Ectodermal cell (in vitro differentiated cells): ENCODE results near the gene NINJ2.

Experiments
- H3K27ac ChIP-seq: 2 replicates; pipeline ENCODE4 v1.7.0; 2013; ENCODE audit warnings: mild to moderate bottlenecking, low read depth, low read length; ENCODE audit not compliant: insufficient read depth, poor library complexity, severe bottlenecking
- H3K27me3 ChIP-seq: 2 replicates; pipeline ENCODE4 v1.7.0; 2013; ENCODE audit warnings: mild to moderate bottlenecking, low read length; ENCODE audit not compliant: insufficient read depth, control insufficient read depth, poor library complexity, severe bottlenecking
- H3K36me3 ChIP-seq: one replicate; pipeline ENCODE4 v1.7.0; 2013; ENCODE audit warnings: low read length; ENCODE audit not compliant: control insufficient read depth, insufficient read depth
- H3K4me1 ChIP-seq: one replicate; pipeline ENCODE4 v1.7.0; 2013; ENCODE audit warnings: low read length; ENCODE audit not compliant: control insufficient read depth, insufficient read depth
- H3K4me3 ChIP-seq: 2 replicates; pipeline ENCODE4 v1.7.0; 2013; ENCODE audit warnings: low read depth, low read length, control low read depth; ENCODE audit not compliant: insufficient read depth
- H3K9me3 ChIP-seq: 2 replicates; pipeline ENCODE4 v1.7.0; 2013; ENCODE audit warnings: mild to moderate bottlenecking, low read length, moderate library complexity; ENCODE audit not compliant: control insufficient read depth
- WGBS, 2 experiments: methylation state at CpG; one replicate each; pipeline ENCODE4 v1.1.7; 2013; ENCODE audit warnings: missing lambda C conversion rate in 2 of 2; 5-methylcytosine and 5-hydroxymethylcytosine counted together

NINJ2 gene

DNA sequence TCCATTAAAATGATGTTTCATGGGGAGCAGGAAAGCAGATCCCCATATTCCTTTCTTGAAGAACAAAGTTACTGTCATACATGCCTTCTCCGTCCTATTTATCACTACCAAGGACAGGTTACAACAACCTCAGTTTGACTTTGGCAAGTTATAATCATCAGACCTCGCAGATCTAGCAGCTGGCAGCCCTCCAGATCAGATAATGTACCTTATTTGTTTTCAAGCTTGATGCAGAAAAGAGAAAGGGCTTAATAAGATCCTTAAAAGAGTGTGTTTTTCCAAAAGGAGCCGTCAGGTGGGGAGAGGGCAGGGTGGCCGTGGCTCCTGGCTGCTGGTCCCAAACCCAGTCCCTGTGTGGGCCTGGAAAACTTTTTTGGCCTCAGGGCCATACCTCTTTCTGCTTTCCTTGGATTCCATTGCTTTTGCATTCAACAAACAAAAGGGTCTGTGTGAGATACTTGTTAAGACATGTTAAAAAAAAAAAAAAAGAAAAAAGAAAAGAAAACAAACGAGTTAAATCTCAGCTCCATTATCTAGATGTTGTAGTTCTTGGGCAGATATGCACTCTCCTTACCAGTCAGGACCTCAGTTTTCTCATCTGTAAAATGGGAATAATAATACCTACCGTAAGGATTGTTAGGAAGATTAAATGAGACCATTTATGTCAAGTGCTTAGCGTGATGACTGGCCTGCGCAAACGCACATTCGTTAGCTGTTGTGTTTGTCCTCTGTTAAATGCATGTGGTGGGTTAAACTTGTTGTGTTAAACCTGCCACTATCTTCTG lies 138.9 kb downstream of the NINJ2 start:
- Histone ChIP-seq H3K27ac (no peak overlapping the region), H3K4me3 (no peak overlapping the region), H3K9me3 (no peaks in the 10 kb centered on the region), H3K4me1 (peaks cover 3% of the 10 kb centered on the region), H3K36me3 (no peaks in the 10 kb centered on the region), H3K27me3 (no peaks in the 10 kb centered on the region)
- 90 to 94% methylated on average over 9 to 10 of the region's 10 CpGs for WGBS, 2 experiments

DNA sequence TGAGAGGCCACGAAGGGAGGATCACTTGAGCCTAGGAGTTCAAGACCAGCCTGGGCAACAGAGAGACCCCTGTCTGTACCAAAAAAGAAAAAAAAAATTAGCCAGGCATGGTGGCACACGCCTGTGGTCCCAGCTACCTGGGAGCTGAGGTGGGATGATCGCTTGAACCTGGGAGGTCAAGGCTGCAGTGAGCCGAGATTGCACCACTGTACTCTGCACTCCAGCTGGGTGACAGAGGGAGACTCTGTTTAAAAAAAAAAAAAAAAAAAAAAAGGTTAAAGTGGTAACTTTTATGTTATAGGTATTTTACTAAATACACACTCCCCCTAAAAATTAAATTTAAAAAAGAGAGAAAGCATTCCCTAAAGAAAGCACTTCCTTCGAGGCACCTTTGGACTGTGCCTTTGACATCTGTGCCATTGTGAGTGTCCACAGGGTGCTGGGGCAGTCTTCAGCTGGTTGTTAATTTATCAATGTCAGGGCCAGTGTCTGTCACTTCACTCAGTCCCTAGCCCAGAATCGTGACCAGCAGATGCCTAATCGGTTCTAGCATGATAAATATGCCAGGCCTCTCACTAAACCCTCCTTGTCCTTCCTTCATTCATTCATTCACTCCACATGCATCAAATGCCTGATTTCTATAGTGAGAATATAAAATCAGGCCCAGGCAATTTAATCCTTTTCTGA lies 140.4 kb downstream of the NINJ2 start:
- Histone ChIP-seq H3K27ac (no peak overlapping the region), H3K36me3 (no peaks in the 10 kb centered on the region), H3K4me3 (no peak overlapping the region), H3K27me3 (no peaks in the 10 kb centered on the region), H3K9me3 (no peaks in the 10 kb centered on the region), H3K4me1 (peaks cover 3% of the 10 kb centered on the region)
- WGBS, 2 experiments: 71 to 75% methylated on average over 7 of the region's 7 CpGs

GRCh38 chr12:520119-520518 lies 143.1 kb downstream of the NINJ2 start:
- no peaks in the 10 kb centered on the region for H3K9me3 ChIP-seq
- H3K36me3 ChIP-seq: no peaks in the 10 kb centered on the region
- no peaks in the 10 kb centered on the region for H3K27me3 ChIP-seq
- peaks cover 3% of the 10 kb centered on the region for H3K4me1 ChIP-seq
- no peak overlapping the region for H3K27ac ChIP-seq
- no peak overlapping the region for H3K4me3 ChIP-seq
- WGBS, 2 experiments: 84 to 88% methylated on average over 2 of the region's 2 CpGs

GRCh38 chr12:517538-517937 lies 145.7 kb downstream of the NINJ2 start:
- 96% methylated on average over 3 of the region's 3 CpGs for WGBS, 2 experiments

More at GRCh38 chr12:517538-517937, 145.7 kb downstream of the NINJ2 start:
- Histone ChIP-seq H3K4me1 (peaks cover 3% of the 10 kb centered on the region), H3K27me3 (no peaks in the 10 kb centered on the region), H3K27ac (no peak overlapping the region), H3K9me3 (no peaks in the 10 kb centered on the region), H3K4me3 (no peak overlapping the region), H3K36me3 (no peaks in the 10 kb centered on the region)
